Measurements from ENCODE around the gene DDN. TPM values are rescaled to one million over a fixed set of nuclear protein-coding genes. Genes with fewer than 3 reads are reported as not detected.
A peak's percentile ranks its signal among the peaks of the same experiment; 100 is the strongest.

The DDN gene
- total and polyA plus RNA-seq, 9 of the 15 experiments (the other 6 are each of a cell fraction or from before 2014, with no cell fraction given), result 0.03 to 3.6 (median 1.6) TPM

GRCh38 chr12:49043241-49043640 lies 44.1 kb upstream of the DDN start (continued):
- TF ChIP-seq ZNF449 (CRISPR knock-in tag; IDR thresholded peaks at IDR 0.05) (no peak), CTCFL (IDR thresholded peaks at IDR 0.05; ENCODE audit: borderline replicate concordance, insufficient read depth, low read depth, low read length, poor library complexity, severe bottlenecking) (no peak)

- Histone ChIP-seq H2AFZ (ENCODE audit: low read depth, low read length) (no peak overlapping the region), H3K4me1 (replicated peaks in 1 of 2; ENCODE audit: control insufficient read depth in 2 of 2, insufficient read depth in 2 of 2, low read length in 2 of 2) (0 out of 5 replicates have a peak, but pooled peaks cover 0 to 3% of the 10 kb centered on the region in 2 experiments), H3K79me2 (ENCODE audit: control insufficient read depth, insufficient read depth, low read length) (no peaks in the 10 kb centered on the region), H3K27ac (ENCODE audit: extremely low read depth, low read depth, low read length) (no peak overlapping the region), H3K9me1 (ENCODE audit: control insufficient read depth, insufficient read depth, low read length) (no peaks in the 10 kb centered on the region), H3K4me2 (ENCODE audit: insufficient read depth, low read length) (no peak overlapping the region), H4K20me1 (replicated peaks; ENCODE audit: control insufficient read depth, insufficient read depth, low read length) (peaks cover 4% of the 10 kb centered on the region), H3K9me3 (replicated peaks; ENCODE audit: control insufficient read depth, insufficient read depth, low read depth, low read length) (no peaks in the 10 kb centered on the region), H3K9ac (ENCODE audit: insufficient read depth in 1 of 2, low read depth in 2 of 2, low read length in 2 of 2) (no peak overlapping the region), H3K4me3 (no peak overlapping the region), H3K27me3 (ENCODE audit: control insufficient read depth in 2 of 2, insufficient read depth in 2 of 2, low read length in 2 of 2) (no peaks in the 10 kb centered on the region), H3K36me3 (ENCODE audit: control insufficient read depth, insufficient read depth, low read length) (peaks cover 99% of the 10 kb centered on the region)
- no TSS peak for BruUV-seq (replicated peaks)
- no peak for FAIRE-seq
- DNase-seq (ENCODE audit: extremely low read depth in 1 of 4, low spot score in 3 of 4), result no peak
- intact Hi-C loops (cut with micrococcal nuclease), result no loop called here
- WGBS (ENCODE audit: insufficient coverage, low coverage, missing lambda C conversion rate), result 98% methylated on average over 14 of the region's 18 CpGs
- no peak for TF ChIP-seq DPF2 (IDR thresholded peaks at IDR 0.05)
- TF ChIP-seq NR2F6 (CRISPR knock-in tag; IDR thresholded peaks at IDR 0.05), result no peak
- no peak for TF ChIP-seq ZEB2 (IDR thresholded peaks at IDR 0.05)
- peak; percentile 38; the same call in 1 of the 2 replicates for TF ChIP-seq POLR2G (IDR thresholded peaks at IDR 0.05; ENCODE audit: low read depth, low read length)
- in situ Hi-C loops (cut with MboI), result no loop called here
- CTCF ChIA-PET (ENCODE audit: low intra/inter-chr PET ratio), result interaction anchor here (0.7 kb wide), 1 partner anchor 1908 kb away, joined by 3 read pairs; no protein-coding TSS in a partner anchor
- ATAC-seq, result no peak
- POLR2A ChIA-PET, result interaction anchor here (0.8 to 12.9 kb wide), 4 partner anchors 9 to 56 kb away, joined by 3 to 78 read pairs (median 8); partner anchors contain the start of gene PRKAG1
Observed at GRCh38 chr12:49041881-49042484, 42.8 kb upstream of the DDN start.

Measured in K562 (cell line).